ENCODE data around the gene SLC22A15. TPM values are rescaled to one million over a fixed set of nuclear protein-coding genes. Genes with fewer than 3 reads are reported as not detected.
"Not testable (repeated sequence)": the region's sequence is repeated elsewhere in the genome, so short reads cannot be mapped to it uniquely, and the experiment has no call there.

The SLC22A15 gene
- total RNA-seq, 2 donors from 2014 or later: 1.5 to 2.6 TPM

GRCh38 chr1:115971778-115972177 is 4.5 kb upstream of the SLC22A15 start:
- H3K27me3 Mint-ChIP-seq (ENCODE audit: low read depth); DNase-seq; H3K4me1 Mint-ChIP-seq (ENCODE audit: low read depth); H3K9me3 Mint-ChIP-seq; ATAC-seq (replicated peaks in 1 of 2); H3K36me3 Mint-ChIP-seq (ENCODE audit: insufficient read depth in 2 of 2); H3K4me3 Mint-ChIP-seq; H3K27ac Mint-ChIP-seq: not testable (repeated sequence)

- H3K36me3 Mint-ChIP-seq (ENCODE audit: insufficient read depth in 2 of 2): peaks cover 0 to 5% of the 10 kb centered on the region in 2 donors
- DNase-seq: no peak
- no peak for ATAC-seq (replicated peaks in 1 of 2)
- H3K9me3 Mint-ChIP-seq: no peaks in the 10 kb centered on the region
- H3K27me3 Mint-ChIP-seq (ENCODE audit: low read depth): peaks cover 18% of the 10 kb centered on the region
- no peak overlapping the region for H3K27ac Mint-ChIP-seq
- peaks cover 8% of the 10 kb centered on the region for H3K4me1 Mint-ChIP-seq (ENCODE audit: low read depth)
- no peak overlapping the region for H3K4me3 Mint-ChIP-seq
These were observed 3.2 kb upstream of the SLC22A15 start for GRCh38 chr1:115973154-115973553.

GRCh38 chr1:115975569-115976061 is 698 bp upstream of the SLC22A15 start:
- H3K27me3 Mint-ChIP-seq (ENCODE audit: low read depth): peaks cover 10% of the 10 kb centered on the region
- no peak for DNase-seq
- peaks cover 8% of the 10 kb centered on the region for H3K4me1 Mint-ChIP-seq (ENCODE audit: low read depth)
- no peak for ATAC-seq (replicated peaks in 1 of 2)
- H3K4me3 Mint-ChIP-seq: peak overlapping the region; percentile 89 to 97
- no peaks in the 10 kb centered on the region for H3K9me3 Mint-ChIP-seq
- H3K27ac Mint-ChIP-seq: peak overlapping the region; percentile 84
- H3K36me3 Mint-ChIP-seq (ENCODE audit: insufficient read depth in 2 of 2): peaks cover 0 to 5% of the 10 kb centered on the region in 2 donors

- ATAC-seq (replicated peaks in 1 of 2): no peak
- peaks cover 8% of the 10 kb centered on the region for H3K4me1 Mint-ChIP-seq (ENCODE audit: low read depth)
- H3K27me3 Mint-ChIP-seq (ENCODE audit: low read depth): peaks cover 10% of the 10 kb centered on the region
- peaks cover 0 to 5% of the 10 kb centered on the region in 2 donors for H3K36me3 Mint-ChIP-seq (ENCODE audit: insufficient read depth in 2 of 2)
- H3K27ac Mint-ChIP-seq: peak overlapping the region; percentile 82
- no peaks in the 10 kb centered on the region for H3K9me3 Mint-ChIP-seq
- peak overlapping the region; percentile 89 to 91 for H3K4me3 Mint-ChIP-seq
- DNase-seq: no peak
These were observed 697 bp downstream of the SLC22A15 start for GRCh38 chr1:115976921-115977498.

- Mint-ChIP-seq H3K27ac (peak overlapping the region; percentile 82), H3K36me3 (ENCODE audit: insufficient read depth in 2 of 2) (peaks cover 0 to 5% of the 10 kb centered on the region in 2 donors), H3K4me1 (ENCODE audit: low read depth) (peaks cover 8% of the 10 kb centered on the region), H3K27me3 (ENCODE audit: low read depth) (peaks cover 10% of the 10 kb centered on the region), H3K4me3 (peak overlapping the region; percentile 89 to 91), H3K9me3 (no peaks in the 10 kb centered on the region)
- DNase-seq: no peak
- no peak for ATAC-seq (replicated peaks in 1 of 2)
These were observed 1.4 kb downstream of the SLC22A15 start for GRCh38 chr1:115977499-115978258.

- Mint-ChIP-seq H3K27ac (no peak overlapping the region), H3K36me3 (ENCODE audit: insufficient read depth in 2 of 2) (peaks cover 0 to 5% of the 10 kb centered on the region in 2 donors), H3K9me3 (no peaks in the 10 kb centered on the region), H3K27me3 (ENCODE audit: low read depth) (peaks cover 10% of the 10 kb centered on the region), H3K4me3 (no peak overlapping the region), H3K4me1 (ENCODE audit: low read depth) (peaks cover 8% of the 10 kb centered on the region)
- no peak for ATAC-seq (replicated peaks in 1 of 2)
- no peak for DNase-seq
These were observed 2.1 kb downstream of the SLC22A15 start for GRCh38 chr1:115978292-115978941.

- Mint-ChIP-seq H3K27me3 (ENCODE audit: low read depth) (peaks cover 10% of the 10 kb centered on the region), H3K4me1 (ENCODE audit: low read depth) (peaks cover 8% of the 10 kb centered on the region), H3K27ac (no peak overlapping the region), H3K36me3 (ENCODE audit: insufficient read depth in 2 of 2) (peaks cover 0 to 5% of the 10 kb centered on the region in 2 donors), H3K9me3 (no peaks in the 10 kb centered on the region), H3K4me3 (no peak overlapping the region)
- DNase-seq: no peak
- ATAC-seq (replicated peaks in 1 of 2): no peak
These were observed 3.8 kb downstream of the SLC22A15 start for GRCh38 chr1:115980156-115980555.

GRCh38 chr1:115980998-115981993 is 5.0 kb downstream of the SLC22A15 start:
- peak; percentile 10 to 14 for DNase-seq
- H3K36me3 Mint-ChIP-seq (ENCODE audit: insufficient read depth in 2 of 2): peaks cover 0 to 3% of the 10 kb centered on the region in 2 donors

GRCh38 chr1:115982400-115982799 is 6.1 kb downstream of the SLC22A15 start:
- H3K36me3 Mint-ChIP-seq (ENCODE audit: insufficient read depth in 2 of 2): no peaks in the 10 kb centered on the region
- no peak for DNase-seq
- peaks cover 3% of the 10 kb centered on the region for H3K4me1 Mint-ChIP-seq (ENCODE audit: low read depth)
- H3K27ac Mint-ChIP-seq: no peak overlapping the region
- no peaks in the 10 kb centered on the region for H3K9me3 Mint-ChIP-seq
- H3K27me3 Mint-ChIP-seq (ENCODE audit: low read depth): peaks cover 4% of the 10 kb centered on the region
- H3K4me3 Mint-ChIP-seq: no peak overlapping the region
- ATAC-seq (replicated peaks in 1 of 2): no peak

More at GRCh38 chr1:115980998-115981993, 5.0 kb downstream of the SLC22A15 start:
- Mint-ChIP-seq H3K27ac (no peak overlapping the region), H3K27me3 (ENCODE audit: low read depth) (peaks cover 10% of the 10 kb centered on the region), H3K4me1 (ENCODE audit: low read depth) (peaks cover 8% of the 10 kb centered on the region), H3K4me3 (no peak overlapping the region), H3K9me3 (no peaks in the 10 kb centered on the region)
- peak in 1 of 2 donors; percentile 50 for ATAC-seq (replicated peaks in 1 of 2)

GRCh38 chr1:115983584-115983983 is 7.3 kb downstream of the SLC22A15 start:
- Mint-ChIP-seq H3K27me3 (ENCODE audit: low read depth) (no peaks in the 10 kb centered on the region), H3K36me3 (ENCODE audit: insufficient read depth in 2 of 2) (no peaks in the 10 kb centered on the region), H3K4me3 (no peak overlapping the region)

GRCh38 chr1:115987623-115988022 is 11.3 kb downstream of the SLC22A15 start:
- H3K4me3 Mint-ChIP-seq: no peak overlapping the region
- H3K9me3 Mint-ChIP-seq: no peaks in the 10 kb centered on the region
- H3K4me1 Mint-ChIP-seq (ENCODE audit: low read depth): peaks cover 7% of the 10 kb centered on the region
- H3K27ac Mint-ChIP-seq: no peak overlapping the region
- no peak for ATAC-seq (replicated peaks in 1 of 2)
- no peak for DNase-seq
- H3K36me3 Mint-ChIP-seq (ENCODE audit: insufficient read depth in 2 of 2): no peaks in the 10 kb centered on the region
- no peaks in the 10 kb centered on the region for H3K27me3 Mint-ChIP-seq (ENCODE audit: low read depth)

More at GRCh38 chr1:115983584-115983983, 7.3 kb downstream of the SLC22A15 start:
- H3K27ac Mint-ChIP-seq: no peak overlapping the region
- no peaks in the 10 kb centered on the region for H3K4me1 Mint-ChIP-seq (ENCODE audit: low read depth)
- DNase-seq (no peak), ATAC-seq (replicated peaks in 1 of 2) (no peak)
- H3K9me3 Mint-ChIP-seq: no peaks in the 10 kb centered on the region

- no peaks in the 10 kb centered on the region for H3K9me3 Mint-ChIP-seq
- DNase-seq (no peak), ATAC-seq (replicated peaks in 1 of 2) (no peak)
- no peak overlapping the region for H3K4me3 Mint-ChIP-seq
- H3K27ac Mint-ChIP-seq: no peak overlapping the region
- no peaks in the 10 kb centered on the region for H3K27me3 Mint-ChIP-seq (ENCODE audit: low read depth)
- H3K4me1 Mint-ChIP-seq (ENCODE audit: low read depth): peaks cover 7% of the 10 kb centered on the region
- no peaks in the 10 kb centered on the region for H3K36me3 Mint-ChIP-seq (ENCODE audit: insufficient read depth in 2 of 2)
These were observed 12.6 kb downstream of the SLC22A15 start for GRCh38 chr1:115988953-115989352.
